Measurements from ENCODE around the gene KRTAP1-3.

DNA sequence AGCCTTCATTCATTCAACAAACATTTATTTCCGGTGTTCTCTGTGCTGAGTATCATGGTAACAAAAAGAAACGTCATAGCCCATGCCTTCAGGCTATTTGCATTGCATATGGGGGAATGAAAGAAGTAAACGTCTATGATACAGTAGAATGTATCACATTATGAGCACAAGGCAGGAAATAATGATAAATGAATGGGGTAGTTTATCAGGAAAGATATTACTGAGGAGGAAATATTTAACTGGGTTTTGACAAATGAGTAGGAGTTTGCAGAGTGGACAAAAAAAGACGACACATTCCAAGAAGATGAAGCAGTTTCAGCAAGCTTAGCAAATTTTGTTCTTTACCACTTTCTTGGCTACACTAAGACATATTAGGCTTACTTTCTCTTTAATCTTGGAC lies 48.0 kb upstream of the KRTAP1-3 start:
- TF ChIP-seq, protein P1, sequence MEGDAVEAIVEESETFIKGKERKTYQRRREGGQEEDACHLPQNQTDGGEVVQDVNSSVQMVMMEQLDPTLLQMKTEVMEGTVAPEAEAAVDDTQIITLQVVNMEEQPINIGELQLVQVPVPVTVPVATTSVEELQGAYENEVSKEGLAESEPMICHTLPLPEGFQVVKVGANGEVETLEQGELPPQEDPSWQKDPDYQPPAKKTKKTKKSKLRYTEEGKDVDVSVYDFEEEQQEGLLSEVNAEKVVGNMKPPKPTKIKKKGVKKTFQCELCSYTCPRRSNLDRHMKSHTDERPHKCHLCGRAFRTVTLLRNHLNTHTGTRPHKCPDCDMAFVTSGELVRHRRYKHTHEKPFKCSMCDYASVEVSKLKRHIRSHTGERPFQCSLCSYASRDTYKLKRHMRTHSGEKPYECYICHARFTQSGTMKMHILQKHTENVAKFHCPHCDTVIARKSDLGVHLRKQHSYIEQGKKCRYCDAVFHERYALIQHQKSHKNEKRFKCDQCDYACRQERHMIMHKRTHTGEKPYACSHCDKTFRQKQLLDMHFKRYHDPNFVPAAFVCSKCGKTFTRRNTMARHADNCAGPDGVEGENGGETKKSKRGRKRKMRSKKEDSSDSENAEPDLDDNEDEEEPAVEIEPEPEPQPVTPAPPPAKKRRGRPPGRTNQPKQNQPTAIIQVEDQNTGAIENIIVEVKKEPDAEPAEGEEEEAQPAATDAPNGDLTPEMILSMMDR (IDR thresholded peaks at IDR 0.05; ENCODE audit: low read depth, low read length), result no peak
- TF ChIP-seq EZH2phosphoT487 (IDR thresholded peaks at IDR 0.05; ENCODE audit: low read depth), result no peak
